HepG2 (cell line): ENCODE measurements around the gene HIPK3. TPM values are rescaled to one million over a fixed set of nuclear protein-coding genes. Genes with fewer than 3 reads are reported as not detected.

Experiments
- CREM ChIP-seq, 2 experiments: sonication (generic) in 1 of 2; formaldehyde crosslinking in 1 of 2; IDR thresholded peaks; 2 replicates each; pipeline versions ENCODE4 v1.4.0 to v1.6.1; 2016 to 2020; ENCODE audit warnings: antibody characterized with exemption in 1 of 2, mild to moderate bottlenecking in 1 of 2, missing genetic modification reagents in 1 of 2
- FOSL2 ChIP-seq: sonication (generic); formaldehyde crosslinking; IDR thresholded peaks from 2 replicates; pipeline ENCODE4 v1.4.0; 2020; ENCODE audit warnings: missing genetic modification reagents
- FOXK2 ChIP-seq: fragments of 450-650 bp; IDR thresholded peaks from 2 replicates; pipeline ENCODE4 v1.6.1; 2016
- HNRNPUL1 ChIP-seq: fragments of 200-400 bp; formaldehyde crosslinking; IDR thresholded peaks from 2 replicates; pipeline ENCODE4 v1.6.1; 2017; ENCODE audit warnings: low read depth, mild to moderate bottlenecking, low read length, moderate library complexity
- MAZ ChIP-seq, 2 experiments: sonication (generic) in 1 of 2; formaldehyde crosslinking in 1 of 2; IDR thresholded peaks; 2 replicates each; pipeline versions ENCODE4 v1.5.0 to v1.6.1; 2012 to 2020; ENCODE audit warnings: low read depth in 2 of 2, mild to moderate bottlenecking in 2 of 2, borderline replicate concordance in 1 of 2, improper control_type of control experiment in 1 of 2, low read length in 1 of 2, missing genetic modification reagents in 1 of 2, moderate library complexity in 1 of 2
- MTA1 ChIP-seq: sonication (generic); formaldehyde crosslinking; IDR thresholded peaks from 2 replicates; pipeline ENCODE4 v1.4.0; 2020; ENCODE audit warnings: missing genetic modification reagents, mild to moderate bottlenecking, borderline replicate concordance
- THAP11 ChIP-seq: IDR thresholded peaks from 2 replicates; pipeline ENCODE4 v1.6.1; 2016; ENCODE audit warnings: missing biosample characterization, missing genetic modification reagents
- ZBTB42 ChIP-seq: sonication (generic); formaldehyde crosslinking; IDR thresholded peaks from 2 replicates; pipeline ENCODE4 v1.5.0; 2020; ENCODE audit warnings: mild to moderate bottlenecking, missing genetic modification reagents
- ZFAT ChIP-seq: sonication (generic); formaldehyde crosslinking; conservative IDR thresholded peaks from 2 replicates; pipeline ENCODE4 v1.8.1; 2023; ENCODE audit warnings: missing genetic modification reagents, inconsistent platforms
- ZNF138 ChIP-seq: sonication (generic); formaldehyde crosslinking; IDR thresholded peaks from 2 replicates; pipeline ENCODE4 v1.5.0; 2020; ENCODE audit warnings: mild to moderate bottlenecking, low read depth, missing genetic modification reagents
- ZNF205 ChIP-seq: IDR thresholded peaks from 2 replicates; pipeline ENCODE4 v1.6.1; 2018; ENCODE audit warnings: missing biosample characterization, missing genetic modification reagents
- ZNF274 ChIP-seq: sonication (generic); formaldehyde crosslinking; IDR thresholded peaks from 2 replicates; pipeline ENCODE4 v1.5.1; 2020; ENCODE audit warnings: mild to moderate bottlenecking, missing genetic modification reagents
- polyA plus RNA-seq, 8 experiments: library from polyadenylated mRNA; depleted of rRNA in 3 of 8; stranded (reverse) in 7 of 8; unstranded in 1 of 8; fragments of >200 nt; fragmentation: Illumina TruSeq in 4 of 8; extraction: Trizol in 4 of 8; gene quantifications; 2 replicates each; pipeline versions ENCODE4 v1.2.1 to v1.2.3, GENCODE V29; 2011 to 2016; ENCODE audit warnings: low read depth in 4 of 8, missing spikeins in 1 of 8, mixed read lengths in 1 of 8; ENCODE audit not compliant: insufficient read depth in 1 of 8
- total RNA-seq, 5 experiments: library from RNA; depleted of rRNA; stranded (reverse); fragments of >200 nt; fragmentation: Illumina TruSeq; extraction: Trizol; gene quantifications; 2 replicates each; pipeline ENCODE4 v1.2.3, GENCODE V29; 2016; ENCODE audit warnings: low read depth in 1 of 5
- TF ChIP-seq, protein P1 (sequence below): sonication (generic); formaldehyde crosslinking; IDR thresholded peaks from 2 replicates; pipeline ENCODE4 v1.4.0; 2020; ENCODE audit warnings: mild to moderate bottlenecking, missing genetic modification reagents
- TF ChIP-seq, protein P2 (sequence below): sonication (generic); formaldehyde crosslinking; IDR thresholded peaks from 2 replicates; pipeline ENCODE4 v1.5.0; 2020; ENCODE audit warnings: missing genetic modification reagents, mild to moderate bottlenecking, borderline replicate concordance
- TF ChIP-seq, protein P3 (sequence below): sonication (generic); formaldehyde crosslinking; IDR thresholded peaks from 2 replicates; pipeline ENCODE4 v1.4.0; 2020; ENCODE audit warnings: low read depth, mild to moderate bottlenecking, missing genetic modification reagents
- TF ChIP-seq, protein P4 (sequence below): sonication (generic); formaldehyde crosslinking; IDR thresholded peaks from 2 replicates; pipeline ENCODE4 v1.4.0; 2020; ENCODE audit warnings: missing genetic modification reagents

The HIPK3 gene
- total and polyA plus RNA-seq, 2 of the 13 experiments (the other 11 are each of a cell fraction or from before 2014, with no cell fraction given), result 20.5 to 44.3 TPM

DNA sequence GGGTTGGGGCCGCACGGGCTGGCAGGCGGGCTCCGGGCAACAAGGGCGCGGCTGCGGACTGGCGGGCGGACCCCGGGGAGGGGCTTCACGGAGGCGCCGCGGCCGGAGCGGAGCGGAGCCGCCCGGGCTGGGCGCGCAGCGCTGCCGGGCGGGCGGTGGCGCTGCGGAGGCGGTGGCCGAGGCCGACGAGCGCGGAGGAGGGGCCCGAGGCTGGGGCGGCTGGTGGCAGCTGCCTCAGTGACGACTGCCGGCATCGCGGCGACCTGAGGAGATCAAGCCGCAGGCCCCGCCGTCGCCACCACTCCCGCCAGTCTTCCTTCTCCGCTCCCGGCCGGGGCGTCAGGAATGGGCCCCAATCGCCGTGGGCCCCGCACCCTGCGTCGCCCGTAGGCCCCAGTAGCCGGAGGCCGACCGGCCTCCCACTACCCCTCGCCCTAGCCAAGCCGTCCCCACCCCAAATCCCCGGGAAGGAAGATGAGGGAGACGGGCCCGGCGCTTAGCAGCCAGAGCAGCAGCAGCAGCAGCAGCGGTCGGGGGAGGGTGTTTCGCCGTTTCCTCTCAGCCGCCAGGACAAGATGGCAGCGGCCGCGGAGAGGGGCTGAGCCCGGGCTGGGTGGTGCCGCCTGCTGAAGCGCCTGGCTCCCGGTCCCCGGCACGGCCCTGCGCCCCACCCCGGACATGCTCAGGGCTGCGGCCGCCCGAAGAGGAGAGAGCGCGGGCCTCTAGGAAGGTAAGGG lies at the start of gene HIPK3 (continued):
- no peak for TF ChIP-seq HNRNPUL1
- TF ChIP-seq FOXK2, result no peak
- TF ChIP-seq ZFAT, result no peak
- TF ChIP-seq ZNF138 (CRISPR knock-in tag), result peak; percentile 81; the same call in 1 of the 2 replicates
- TF ChIP-seq CREM (IDR thresholded peaks at IDR 0.05), result no peak
- TF ChIP-seq CREM (CRISPR knock-in tag; IDR thresholded peaks at IDR 0.05), result no peak
- peak; percentile 27; the same call in 1 of the 2 replicates for TF ChIP-seq MTA1 (CRISPR knock-in tag)
- TF ChIP-seq MAZ (IDR thresholded peaks at IDR 0.05; ENCODE audit: borderline replicate concordance, low read depth, low read length), result peak; percentile 67; the same call in 1 of the 2 replicates
- TF ChIP-seq MAZ (CRISPR knock-in tag; IDR thresholded peaks at IDR 0.05; ENCODE audit: low read depth), result no peak; the same call in 1 of the 2 replicates
- TF ChIP-seq, protein P1, sequence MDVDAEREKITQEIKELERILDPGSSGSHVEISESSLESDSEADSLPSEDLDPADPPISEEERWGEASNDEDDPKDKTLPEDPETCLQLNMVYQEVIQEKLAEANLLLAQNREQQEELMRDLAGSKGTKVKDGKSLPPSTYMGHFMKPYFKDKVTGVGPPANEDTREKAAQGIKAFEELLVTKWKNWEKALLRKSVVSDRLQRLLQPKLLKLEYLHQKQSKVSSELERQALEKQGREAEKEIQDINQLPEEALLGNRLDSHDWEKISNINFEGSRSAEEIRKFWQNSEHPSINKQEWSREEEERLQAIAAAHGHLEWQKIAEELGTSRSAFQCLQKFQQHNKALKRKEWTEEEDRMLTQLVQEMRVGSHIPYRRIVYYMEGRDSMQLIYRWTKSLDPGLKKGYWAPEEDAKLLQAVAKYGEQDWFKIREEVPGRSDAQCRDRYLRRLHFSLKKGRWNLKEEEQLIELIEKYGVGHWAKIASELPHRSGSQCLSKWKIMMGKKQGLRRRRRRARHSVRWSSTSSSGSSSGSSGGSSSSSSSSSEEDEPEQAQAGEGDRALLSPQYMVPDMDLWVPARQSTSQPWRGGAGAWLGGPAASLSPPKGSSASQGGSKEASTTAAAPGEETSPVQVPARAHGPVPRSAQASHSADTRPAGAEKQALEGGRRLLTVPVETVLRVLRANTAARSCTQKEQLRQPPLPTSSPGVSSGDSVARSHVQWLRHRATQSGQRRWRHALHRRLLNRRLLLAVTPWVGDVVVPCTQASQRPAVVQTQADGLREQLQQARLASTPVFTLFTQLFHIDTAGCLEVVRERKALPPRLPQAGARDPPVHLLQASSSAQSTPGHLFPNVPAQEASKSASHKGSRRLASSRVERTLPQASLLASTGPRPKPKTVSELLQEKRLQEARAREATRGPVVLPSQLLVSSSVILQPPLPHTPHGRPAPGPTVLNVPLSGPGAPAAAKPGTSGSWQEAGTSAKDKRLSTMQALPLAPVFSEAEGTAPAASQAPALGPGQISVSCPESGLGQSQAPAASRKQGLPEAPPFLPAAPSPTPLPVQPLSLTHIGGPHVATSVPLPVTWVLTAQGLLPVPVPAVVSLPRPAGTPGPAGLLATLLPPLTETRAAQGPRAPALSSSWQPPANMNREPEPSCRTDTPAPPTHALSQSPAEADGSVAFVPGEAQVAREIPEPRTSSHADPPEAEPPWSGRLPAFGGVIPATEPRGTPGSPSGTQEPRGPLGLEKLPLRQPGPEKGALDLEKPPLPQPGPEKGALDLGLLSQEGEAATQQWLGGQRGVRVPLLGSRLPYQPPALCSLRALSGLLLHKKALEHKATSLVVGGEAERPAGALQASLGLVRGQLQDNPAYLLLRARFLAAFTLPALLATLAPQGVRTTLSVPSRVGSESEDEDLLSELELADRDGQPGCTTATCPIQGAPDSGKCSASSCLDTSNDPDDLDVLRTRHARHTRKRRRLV (CRISPR knock-in tag), result 0 out of 2 replicates have a peak, but pooled peaks have one; percentile 2
- TF ChIP-seq FOSL2, result no peak
- 0 out of 2 replicates have a peak, but pooled peaks have one; percentile 68 for TF ChIP-seq ZNF205 (CRISPR knock-in tag)
- TF ChIP-seq, protein P2, sequence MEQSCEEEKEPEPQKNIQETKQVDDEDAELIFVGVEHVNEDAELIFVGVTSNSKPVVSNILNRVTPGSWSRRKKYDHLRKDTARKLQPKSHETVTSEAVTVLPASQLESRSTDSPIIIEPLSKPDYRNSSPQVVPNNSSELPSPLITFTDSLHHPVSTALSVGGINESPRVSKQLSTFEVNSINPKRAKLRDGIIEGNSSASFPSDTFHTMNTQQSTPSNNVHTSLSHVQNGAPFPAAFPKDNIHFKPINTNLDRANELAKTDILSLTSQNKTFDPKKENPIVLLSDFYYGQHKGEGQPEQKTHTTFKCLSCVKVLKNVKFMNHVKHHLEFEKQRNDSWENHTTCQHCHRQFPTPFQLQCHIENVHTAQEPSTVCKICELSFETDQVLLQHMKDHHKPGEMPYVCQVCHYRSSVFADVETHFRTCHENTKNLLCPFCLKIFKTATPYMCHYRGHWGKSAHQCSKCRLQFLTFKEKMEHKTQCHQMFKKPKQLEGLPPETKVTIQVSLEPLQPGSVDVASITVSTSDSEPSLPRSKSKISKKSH (CRISPR knock-in tag), result no peak
- TF ChIP-seq ZNF274, result peak; percentile 70
- TF ChIP-seq ZBTB42 (CRISPR knock-in tag), result 0 out of 2 replicates have a peak, but pooled peaks have one; percentile 56
- TF ChIP-seq, protein P3, sequence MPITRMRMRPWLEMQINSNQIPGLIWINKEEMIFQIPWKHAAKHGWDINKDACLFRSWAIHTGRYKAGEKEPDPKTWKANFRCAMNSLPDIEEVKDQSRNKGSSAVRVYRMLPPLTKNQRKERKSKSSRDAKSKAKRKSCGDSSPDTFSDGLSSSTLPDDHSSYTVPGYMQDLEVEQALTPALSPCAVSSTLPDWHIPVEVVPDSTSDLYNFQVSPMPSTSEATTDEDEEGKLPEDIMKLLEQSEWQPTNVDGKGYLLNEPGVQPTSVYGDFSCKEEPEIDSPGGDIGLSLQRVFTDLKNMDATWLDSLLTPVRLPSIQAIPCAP (CRISPR knock-in tag), result no peak
- TF ChIP-seq, protein P4, sequence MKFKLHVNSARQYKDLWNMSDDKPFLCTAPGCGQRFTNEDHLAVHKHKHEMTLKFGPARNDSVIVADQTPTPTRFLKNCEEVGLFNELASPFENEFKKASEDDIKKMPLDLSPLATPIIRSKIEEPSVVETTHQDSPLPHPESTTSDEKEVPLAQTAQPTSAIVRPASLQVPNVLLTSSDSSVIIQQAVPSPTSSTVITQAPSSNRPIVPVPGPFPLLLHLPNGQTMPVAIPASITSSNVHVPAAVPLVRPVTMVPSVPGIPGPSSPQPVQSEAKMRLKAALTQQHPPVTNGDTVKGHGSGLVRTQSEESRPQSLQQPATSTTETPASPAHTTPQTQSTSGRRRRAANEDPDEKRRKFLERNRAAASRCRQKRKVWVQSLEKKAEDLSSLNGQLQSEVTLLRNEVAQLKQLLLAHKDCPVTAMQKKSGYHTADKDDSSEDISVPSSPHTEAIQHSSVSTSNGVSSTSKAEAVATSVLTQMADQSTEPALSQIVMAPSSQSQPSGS (CRISPR knock-in tag), result no peak; the same call in 1 of the 2 replicates
- TF ChIP-seq THAP11, result no peak
